Measurements from ENCODE around the gene ONECUT3.
"Not testable (repeated sequence)": the region's sequence is repeated elsewhere in the genome, so short reads cannot be mapped to it uniquely, and the experiment has no call there.

ONECUT3 gene

GRCh38 chr19:1770866-1771576 is 17.7 kb downstream of the ONECUT3 start:
- no peak for DNase-seq

- no peak for DNase-seq
Observed at GRCh38 chr19:1773184-1773583, 19.9 kb downstream of the ONECUT3 start.

GRCh38 chr19:1774989-1775772 is 21.9 kb downstream of the ONECUT3 start:
- DNase-seq = no peak

GRCh38 chr19:1775951-1776605 is 22.8 kb downstream of the ONECUT3 start:
- no peak for DNase-seq

GRCh38 chr19:1776606-1777147 is 23.4 kb downstream of the ONECUT3 start:
- no peak for DNase-seq

GRCh38 chr19:1777149-1777548 is 23.8 kb downstream of the ONECUT3 start:
- no peak for DNase-seq

- DNase-seq = no peak
Observed at GRCh38 chr19:1779574-1779973, 26.3 kb downstream of the ONECUT3 start.

GRCh38 chr19:1780272-1780958 is 27.1 kb downstream of the ONECUT3 start:
- no peak for DNase-seq

- DNase-seq = no peak
Observed at GRCh38 chr19:1782521-1782920, 29.2 kb downstream of the ONECUT3 start.

GRCh38 chr19:1783354-1783753 is 30.0 kb downstream of the ONECUT3 start:
- no peak for DNase-seq

GRCh38 chr19:1783874-1784273 is 30.6 kb downstream of the ONECUT3 start:
- DNase-seq = no peak

GRCh38 chr19:1785310-1785709 is 32.0 kb downstream of the ONECUT3 start:
- DNase-seq = no peak

- DNase-seq = no peak
Observed at GRCh38 chr19:1786668-1787067, 33.4 kb downstream of the ONECUT3 start.

- DNase-seq = no peak
Observed at GRCh38 chr19:1787116-1787515, 33.8 kb downstream of the ONECUT3 start.

GRCh38 chr19:1789261-1790041 is 36.1 kb downstream of the ONECUT3 start:
- DNase-seq = no peak

GRCh38 chr19:1790054-1790792 is 36.9 kb downstream of the ONECUT3 start:
- no peak for DNase-seq

- DNase-seq = no peak
Observed at GRCh38 chr19:1791879-1792278, 38.6 kb downstream of the ONECUT3 start.

- DNase-seq = no peak
Observed at GRCh38 chr19:1794424-1795172, 41.3 kb downstream of the ONECUT3 start.

- no peak for DNase-seq
Observed at GRCh38 chr19:1796395-1797142, 43.3 kb downstream of the ONECUT3 start.

GRCh38 chr19:1797313-1797712 is 44.0 kb downstream of the ONECUT3 start:
- not testable (repeated sequence) for DNase-seq
